ENCODE data around the gene DCTN4.

The DCTN4 gene

DNA sequence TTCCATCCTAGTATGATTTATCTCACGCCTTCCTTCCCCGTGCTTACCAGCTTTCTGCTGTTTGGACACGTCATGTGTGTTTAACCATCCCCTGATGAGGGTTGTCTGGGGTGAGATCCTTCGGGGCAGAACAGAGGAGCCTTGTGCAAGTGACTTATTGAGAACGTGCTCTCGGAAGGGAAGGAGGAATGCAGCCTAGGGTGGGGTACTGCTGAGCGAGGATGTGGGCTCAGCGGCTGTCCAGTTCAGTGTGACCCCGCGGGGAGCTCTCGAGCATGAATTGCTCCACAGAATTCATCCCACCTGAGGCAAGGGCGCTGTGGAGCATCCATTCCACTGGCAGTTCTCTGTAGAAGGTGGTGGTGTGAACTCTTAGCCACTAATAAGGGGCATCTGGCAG is 93.8 kb downstream of the DCTN4 start:
- DNase-seq (ENCODE audit: insufficient read length, low spot score) = no peak
- FAIRE-seq = no peak
- TF ChIP-seq, protein P1, sequence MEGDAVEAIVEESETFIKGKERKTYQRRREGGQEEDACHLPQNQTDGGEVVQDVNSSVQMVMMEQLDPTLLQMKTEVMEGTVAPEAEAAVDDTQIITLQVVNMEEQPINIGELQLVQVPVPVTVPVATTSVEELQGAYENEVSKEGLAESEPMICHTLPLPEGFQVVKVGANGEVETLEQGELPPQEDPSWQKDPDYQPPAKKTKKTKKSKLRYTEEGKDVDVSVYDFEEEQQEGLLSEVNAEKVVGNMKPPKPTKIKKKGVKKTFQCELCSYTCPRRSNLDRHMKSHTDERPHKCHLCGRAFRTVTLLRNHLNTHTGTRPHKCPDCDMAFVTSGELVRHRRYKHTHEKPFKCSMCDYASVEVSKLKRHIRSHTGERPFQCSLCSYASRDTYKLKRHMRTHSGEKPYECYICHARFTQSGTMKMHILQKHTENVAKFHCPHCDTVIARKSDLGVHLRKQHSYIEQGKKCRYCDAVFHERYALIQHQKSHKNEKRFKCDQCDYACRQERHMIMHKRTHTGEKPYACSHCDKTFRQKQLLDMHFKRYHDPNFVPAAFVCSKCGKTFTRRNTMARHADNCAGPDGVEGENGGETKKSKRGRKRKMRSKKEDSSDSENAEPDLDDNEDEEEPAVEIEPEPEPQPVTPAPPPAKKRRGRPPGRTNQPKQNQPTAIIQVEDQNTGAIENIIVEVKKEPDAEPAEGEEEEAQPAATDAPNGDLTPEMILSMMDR (IDR thresholded peaks at IDR 0.05; ENCODE audit: insufficient read depth, missing control alignments) = no peak

- FAIRE-seq (no peak), DNase-seq (ENCODE audit: insufficient read length, low spot score) (no peak)
- TF ChIP-seq, protein P1 (IDR thresholded peaks at IDR 0.05; ENCODE audit: insufficient read depth, missing control alignments) = no peak
Observed at GRCh38 chr5:150663936-150664335, 94.9 kb downstream of the DCTN4 start.

GRCh38 chr5:150662731-150663516 is 95.9 kb downstream of the DCTN4 start:
- no peak for DNase-seq (ENCODE audit: insufficient read length, low spot score)
- TF ChIP-seq, protein P1 (IDR thresholded peaks at IDR 0.05; ENCODE audit: insufficient read depth, missing control alignments) = no peak
- FAIRE-seq = no peak

- DNase-seq (ENCODE audit: insufficient read length, low spot score) (no peak), FAIRE-seq (no peak)
- TF ChIP-seq, protein P1 (IDR thresholded peaks at IDR 0.05; ENCODE audit: insufficient read depth, missing control alignments) = no peak
Observed at GRCh38 chr5:150661821-150662596, 96.8 kb downstream of the DCTN4 start.

- FAIRE-seq (no peak), DNase-seq (ENCODE audit: insufficient read length, low spot score) (no peak)
- TF ChIP-seq, protein P1 (IDR thresholded peaks at IDR 0.05; ENCODE audit: insufficient read depth, missing control alignments) = no peak
Observed at GRCh38 chr5:150661086-150661485, 97.7 kb downstream of the DCTN4 start, which contains the start of gene MYOZ3. Gene MYOZ3 (plus strand): TSS chr5:150661251. CDS start chr5:150662942, 1,691 bp downstream.

GRCh38 chr5:150660108-150660831 is 98.5 kb downstream of the DCTN4 start:
- FAIRE-seq (no peak), DNase-seq (ENCODE audit: insufficient read length, low spot score) (no peak)
- TF ChIP-seq, protein P1 (IDR thresholded peaks at IDR 0.05; ENCODE audit: insufficient read depth, missing control alignments) = no peak

Measured in D721Med (cell line).